ENCODE results near the gene RFX7. TPM values are rescaled to one million over a fixed set of nuclear protein-coding genes. Genes with fewer than 3 reads are reported as not detected.

Gene RFX7
- polyA plus RNA-seq, 2 of the 4 experiments (the other 2 are of a cell fraction) = 11.7 to 14.9 TPM

- TF ChIP-seq CBX8 (IDR thresholded peaks at IDR 0.05) (no peak), CTCF (IDR thresholded peaks at IDR 0.05) (no peak), TP53 (CRISPR knock-in tag; IDR thresholded peaks at IDR 0.05) (peak; percentile 17; the same call in 1 of the 2 replicates), POLR2A (IDR thresholded peaks at IDR 0.05; ENCODE audit: low read length) (peak; percentile 26; the same call in 1 of the 2 replicates), MYC (IDR thresholded peaks at IDR 0.05; ENCODE audit: borderline replicate concordance, low read length) (no peak), MAX (IDR thresholded peaks at IDR 0.05) (peak; percentile 58; the same call in 1 of the 2 replicates), HOXB5 (CRISPR knock-in tag; IDR thresholded peaks at IDR 0.05) (no peak)
Measured at GRCh38 chr15:56244038-56244810, 545 bp upstream of the RFX7 start (continued).

GRCh38 chr15:56242576-56243162 lies 1.0 kb downstream of the RFX7 start:
- H3K4me1 ChIP-seq = peaks cover 37% of the 10 kb centered on the region
- ATAC-seq (no peak), FAIRE-seq (peak; percentile 39), DNase-seq (ENCODE audit: low read depth in 1 of 2, low spot score in 1 of 2) (no peak)
- H3K4me2 ChIP-seq = peak overlapping the region; percentile 78
- H3K9me3 ChIP-seq = no peaks in the 10 kb centered on the region
- POLR2A ChIA-PET = interaction anchor here (0.6 kb wide), 1 partner anchor 162 kb away, joined by 6 read pairs; no protein-coding TSS in a partner anchor
- CTCF ChIA-PET = interaction anchor here (0.8 kb wide), 1 partner anchor 10 kb away, joined by 4 read pairs; no protein-coding TSS in a partner anchor
- H3K4me3 ChIP-seq = peak overlapping the region; percentile 89
- H3K27ac ChIP-seq = peak overlapping the region; percentile 98 to 99
- WGBS (ENCODE audit: missing lambda C conversion rate) = under 1% methylated on average over 11 of the region's 13 CpGs
- TF ChIP-seq HMGXB4 (CRISPR knock-in tag; IDR thresholded peaks at IDR 0.05; ENCODE audit: borderline replicate concordance) (no peak), KDM5A (IDR thresholded peaks at IDR 0.05) (0 out of 2 replicates have a peak, but pooled peaks have one; percentile 4)

GRCh38 chr15:56241374-56242105 lies 2.1 kb downstream of the RFX7 start:
- FAIRE-seq (no peak), ATAC-seq (no peak), DNase-seq (ENCODE audit: low read depth in 1 of 2, low spot score in 1 of 2) (no peak)
- peak overlapping the region; percentile 8 to 44; a peak in 5 of 6 replicates for H3K27ac ChIP-seq
- POLR2A ChIA-PET = no interaction called here
- CTCF ChIA-PET = no interaction called here
- H3K4me1 ChIP-seq = peaks cover 45% of the 10 kb centered on the region
- no peaks in the 10 kb centered on the region for H3K9me3 ChIP-seq
- H3K4me3 ChIP-seq = peak overlapping the region; percentile 89
- WGBS (ENCODE audit: missing lambda C conversion rate) = 30% methylated on average over 5 of the region's 5 CpGs
- TF ChIP-seq MAFK (IDR thresholded peaks at IDR 0.05; ENCODE audit: partially characterized antibody) (no peak), CBX8 (IDR thresholded peaks at IDR 0.05) (no peak), PHF8 (IDR thresholded peaks at IDR 0.05; ENCODE audit: borderline replicate concordance, low read depth) (no peak), HOXB5 (CRISPR knock-in tag; IDR thresholded peaks at IDR 0.05) (no peak), KDM1A (IDR thresholded peaks at IDR 0.05; ENCODE audit: low read depth) (no peak), ZFP36 (IDR thresholded peaks at IDR 0.05; ENCODE audit: borderline replicate concordance, partially characterized antibody) (no peak), JUN (IDR thresholded peaks at IDR 0.05) (no peak), CTCF (IDR thresholded peaks at IDR 0.05) (no peak), NR3C1 (IDR thresholded peaks at IDR 0.05) (no peak), POLR2A (IDR thresholded peaks at IDR 0.05; ENCODE audit: low read length) (no peak), RARB (CRISPR knock-in tag; IDR thresholded peaks at IDR 0.05) (no peak), ELK1 (IDR thresholded peaks at IDR 0.05; ENCODE audit: low read depth, low read length) (no peak), E2F6 (IDR thresholded peaks at IDR 0.05; ENCODE audit: borderline replicate concordance, low read depth) (no peak), FOSB (CRISPR knock-in tag; IDR thresholded peaks at IDR 0.05) (no peak), ZC3H11A (IDR thresholded peaks at IDR 0.05) (no peak), POLR2AphosphoS2 (conservative IDR thresholded peaks at IDR 0.05; ENCODE audit: low read length) (no peak), TFCP2L1 (CRISPR knock-in tag; IDR thresholded peaks at IDR 0.05) (no peak)
- H3K4me2 ChIP-seq = peak overlapping the region; percentile 78

All from A549 (cell line).